Epidermal melanocyte (primary cell): ENCODE measurements around the gene ATP8A2.

ENCODE experiments used
- DNase-seq: peaks from one replicate; pipeline ENCODE4 v3.0.0; 2011; ENCODE audit warnings: low spot score; ENCODE audit not compliant: insufficient read length

ATP8A2 gene

DNA sequence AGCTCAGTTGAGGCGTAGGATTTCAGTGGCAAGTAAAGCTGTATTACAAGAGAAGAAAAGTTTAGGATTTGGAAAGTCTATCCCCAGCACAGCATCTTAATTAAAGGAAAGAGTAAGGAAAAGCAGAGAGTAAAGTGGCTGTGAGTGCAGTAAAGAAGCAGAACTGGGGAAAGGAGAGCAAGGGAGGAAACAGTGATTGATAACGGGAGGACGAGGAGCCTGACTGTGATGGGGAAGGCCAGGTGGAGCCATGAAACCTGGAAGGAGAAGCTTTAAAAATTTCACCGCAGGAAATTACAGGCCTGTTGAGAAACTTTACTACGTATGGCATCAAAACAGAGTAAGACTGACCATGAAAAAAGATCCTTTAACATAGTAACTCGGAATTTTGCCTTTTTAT is 504.5 kb downstream of the ATP8A2 start:
- DNase-seq: no peak

GRCh38 chr13:25879466-25879865 is 507.7 kb downstream of the ATP8A2 start:
- no peak for DNase-seq

DNA sequence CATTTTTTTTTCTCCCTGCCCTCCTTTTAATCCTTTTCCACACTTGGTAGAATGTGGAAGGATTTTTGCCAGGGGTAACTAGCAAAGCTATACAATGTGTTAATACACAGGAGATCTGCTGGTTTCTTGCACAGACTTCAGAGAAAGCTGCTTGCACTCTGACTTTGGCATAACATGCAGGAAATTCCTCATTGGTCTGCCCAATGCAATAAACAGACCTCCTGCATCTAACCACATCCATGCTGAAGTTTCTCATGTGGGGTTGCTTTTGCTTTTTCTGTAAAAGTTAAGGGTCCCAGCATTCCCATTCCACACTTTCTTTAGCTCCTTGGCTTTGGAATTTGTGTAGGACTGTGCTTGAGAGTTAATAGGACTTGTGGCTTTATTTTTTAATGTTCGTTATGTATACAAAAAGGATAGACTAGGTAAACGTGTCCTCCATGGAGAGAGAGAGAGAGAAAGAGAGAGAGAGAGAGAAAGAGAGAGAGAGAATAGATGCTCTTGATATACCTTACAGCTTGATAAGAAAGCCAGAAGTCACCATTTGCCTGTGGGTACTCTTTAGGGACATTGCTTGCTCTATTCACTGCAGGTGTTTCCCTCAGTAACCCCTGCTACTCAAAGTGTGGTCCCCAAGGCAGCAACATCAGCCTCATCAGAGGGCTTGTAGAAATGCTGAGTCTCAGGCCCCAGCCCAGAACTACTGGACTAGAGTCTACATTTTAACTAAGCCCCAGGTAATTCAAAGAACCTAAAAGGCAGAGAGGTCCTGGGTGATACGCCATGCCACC is 509.6 kb downstream of the ATP8A2 start:
- DNase-seq: no peak

DNA sequence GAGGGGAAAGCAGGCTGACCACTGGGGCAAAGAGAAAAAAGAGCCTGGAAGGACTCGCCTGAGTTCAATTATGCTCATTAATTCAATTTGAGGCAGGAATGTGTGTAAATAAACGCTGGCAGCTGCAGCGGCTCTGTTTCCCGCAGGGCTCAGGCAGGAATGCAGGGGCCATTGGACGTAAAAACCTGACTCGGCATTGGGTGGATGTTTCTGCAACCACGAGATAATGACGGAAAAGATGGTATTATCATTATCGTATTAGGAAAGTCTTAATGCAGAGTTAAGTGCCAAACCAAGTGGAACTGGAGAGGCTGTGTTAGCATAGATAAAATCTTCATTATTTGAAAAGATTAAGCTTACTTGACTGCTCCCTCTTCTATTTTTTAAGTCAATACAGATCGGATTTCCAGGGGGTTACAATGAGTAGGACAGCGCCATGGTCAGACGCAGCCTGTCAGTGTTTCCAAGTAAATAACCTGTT is 510.2 kb downstream of the ATP8A2 start:
- no peak for DNase-seq

DNA sequence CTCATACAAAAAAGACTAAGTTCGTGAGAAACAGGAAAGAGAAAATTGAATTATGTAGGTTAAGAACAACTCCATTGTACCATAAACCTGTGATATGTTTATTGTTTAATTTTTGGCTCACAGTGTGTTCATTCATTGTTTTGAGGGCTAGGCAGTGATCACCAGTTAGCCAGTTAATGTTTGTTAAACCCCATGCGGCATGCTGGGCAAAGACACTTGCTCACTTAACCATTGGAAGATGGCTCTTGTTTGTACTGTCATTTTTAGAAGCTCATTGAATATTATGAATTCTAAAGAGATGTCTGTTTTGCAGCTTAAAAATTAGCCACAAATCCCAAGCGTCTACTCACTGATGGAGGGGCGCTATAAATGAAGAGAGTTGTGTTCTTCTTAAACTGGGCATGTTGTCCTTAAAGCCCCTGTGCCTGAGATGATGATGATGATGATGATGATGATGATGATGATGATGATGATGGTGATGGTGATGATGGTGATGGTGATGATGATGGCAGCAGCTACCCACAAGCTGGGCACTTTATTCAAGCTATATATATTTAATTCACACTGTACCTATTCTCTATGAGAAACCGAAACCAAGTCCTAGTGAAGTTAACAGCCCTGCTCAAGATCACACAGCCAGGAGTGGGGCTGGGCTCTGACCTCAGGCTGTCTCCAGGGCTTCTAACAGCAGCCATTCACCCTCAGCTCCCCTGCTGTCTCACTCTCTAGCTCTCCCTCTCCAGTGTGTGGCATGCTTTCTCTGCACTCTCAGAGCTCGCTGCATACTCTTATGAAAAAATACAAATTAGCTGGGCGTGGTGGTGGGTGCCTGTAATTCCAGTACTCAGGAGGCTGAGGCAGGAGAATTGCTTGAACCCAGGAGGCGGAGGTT is 510.9 kb downstream of the ATP8A2 start:
- no peak for DNase-seq

DNA sequence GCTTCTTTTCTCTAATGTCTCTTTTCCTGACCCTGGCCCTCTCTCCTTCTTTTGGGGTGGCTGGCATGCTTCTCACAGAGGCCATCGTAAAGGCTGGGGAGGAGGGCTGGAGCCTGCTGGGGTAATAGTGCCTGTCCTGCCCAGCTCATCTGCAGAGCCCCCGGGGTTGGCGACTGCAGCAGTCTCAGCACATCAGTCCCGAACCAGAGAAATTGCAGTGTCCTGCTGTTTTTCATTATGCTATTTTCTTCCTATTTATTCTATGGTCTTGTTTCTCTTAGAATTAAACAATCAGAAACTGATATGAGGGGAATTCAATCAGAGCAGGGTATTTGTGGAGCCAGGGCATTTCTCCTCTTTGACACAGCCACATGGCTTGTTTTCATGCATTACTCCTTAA is 513.6 kb downstream of the ATP8A2 start:
- DNase-seq: no peak

- no peak for DNase-seq
These were observed 514.9 kb downstream of the ATP8A2 start for GRCh38 chr13:25886438-25887214.

GRCh38 chr13:25887962-25888655 is 516.3 kb downstream of the ATP8A2 start:
- DNase-seq: no peak

DNA sequence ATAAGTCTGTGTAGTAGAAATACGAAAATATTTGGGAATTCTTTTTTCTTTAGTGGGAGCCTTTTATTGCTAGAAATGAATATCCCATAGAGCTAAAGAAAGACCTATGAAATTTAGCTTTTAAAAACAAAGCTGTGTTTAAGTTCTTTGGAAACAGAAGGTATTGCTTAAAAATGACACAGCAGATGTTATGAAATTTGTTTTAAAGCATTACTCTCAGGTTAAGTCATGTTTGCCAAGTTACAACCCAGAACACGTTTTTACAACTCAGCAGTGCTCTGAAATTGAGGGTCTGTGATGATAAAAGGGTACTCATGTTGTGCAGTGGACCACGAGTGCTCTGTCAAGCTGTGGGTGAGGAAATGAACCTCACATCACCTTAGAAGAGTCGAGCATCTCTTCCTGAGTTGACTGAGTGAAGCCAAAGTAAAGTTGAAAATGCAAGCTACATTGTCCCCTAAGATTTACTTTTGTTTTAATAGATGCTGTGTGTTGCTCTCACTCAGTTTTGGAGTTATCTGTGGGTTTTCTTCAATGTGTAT is 519.0 kb downstream of the ATP8A2 start:
- DNase-seq: no peak

GRCh38 chr13:25898991-25899390 is 527.2 kb downstream of the ATP8A2 start:
- no peak for DNase-seq

DNA sequence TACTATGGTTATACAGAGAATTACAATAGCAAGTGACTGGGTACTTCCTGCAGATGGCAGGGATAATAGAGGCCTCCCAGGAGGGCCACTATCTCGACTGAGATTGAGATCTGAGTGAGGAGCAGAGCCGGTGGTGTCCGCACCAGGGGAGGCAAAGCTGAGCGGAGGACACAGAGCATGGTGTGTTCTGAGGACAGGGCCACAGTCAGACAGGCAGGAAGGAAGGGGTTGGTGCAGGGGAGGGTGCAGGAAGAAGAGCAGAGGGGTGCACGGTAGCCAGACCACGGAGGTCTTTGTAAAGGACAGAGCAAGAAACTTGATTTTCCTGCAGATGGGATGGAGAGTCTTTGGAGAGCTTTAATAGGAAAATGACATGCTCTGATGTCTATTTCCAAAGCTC is 527.7 kb downstream of the ATP8A2 start:
- DNase-seq: no peak

GRCh38 chr13:25899952-25900351 is 528.2 kb downstream of the ATP8A2 start:
- DNase-seq: no peak

- peak; percentile 58 for DNase-seq
These were observed 529.9 kb downstream of the ATP8A2 start for GRCh38 chr13:25901460-25902376.

- no peak for DNase-seq
These were observed 530.7 kb downstream of the ATP8A2 start for GRCh38 chr13:25902455-25902854.

DNA sequence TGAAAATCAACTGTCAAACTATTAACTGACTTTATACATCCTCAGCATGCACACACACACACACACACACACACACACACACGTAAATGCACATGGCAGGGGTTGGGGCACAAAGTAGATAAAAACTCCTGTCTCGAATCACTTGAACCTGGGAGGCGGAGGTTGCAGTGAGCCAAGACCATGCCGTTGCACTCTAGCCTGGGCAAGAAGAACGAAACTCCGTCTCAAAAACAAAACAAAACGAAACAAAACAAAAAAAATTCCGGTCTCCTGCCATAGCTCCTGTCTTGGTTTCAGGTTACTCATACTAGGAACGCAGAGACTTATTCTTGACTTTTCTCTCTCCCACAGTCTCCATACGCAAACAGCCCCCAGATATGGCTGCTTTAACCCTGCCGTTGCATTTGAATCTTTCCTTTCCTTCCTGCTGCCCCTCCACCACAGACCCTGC is 531.1 kb downstream of the ATP8A2 start:
- DNase-seq: no peak

GRCh38 chr13:25904830-25905229 is 533.1 kb downstream of the ATP8A2 start:
- DNase-seq: no peak

GRCh38 chr13:25905611-25906010 is 533.8 kb downstream of the ATP8A2 start:
- no peak for DNase-seq

DNA sequence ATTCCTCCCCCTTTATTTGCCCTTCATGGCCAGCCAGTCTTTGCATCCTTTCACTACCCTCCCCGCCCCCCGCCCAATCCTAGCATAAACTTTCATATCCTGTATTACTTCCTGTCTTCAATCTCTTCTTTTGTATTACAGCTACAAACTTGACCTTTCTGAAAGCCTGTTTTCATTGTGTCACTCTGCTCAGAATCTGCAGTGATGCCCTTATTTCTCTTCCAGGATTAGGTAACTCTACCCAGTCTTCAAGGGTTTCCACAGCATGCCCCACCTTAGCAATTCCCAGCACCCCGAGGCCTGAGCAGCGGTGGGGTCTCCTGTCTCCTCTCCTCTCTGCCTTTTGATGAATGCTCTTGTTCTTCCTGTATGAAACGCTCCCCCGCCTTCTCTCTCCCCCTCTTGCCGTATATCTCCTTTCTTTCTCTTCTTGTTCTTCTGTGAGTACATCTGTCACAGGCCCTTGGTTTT is 534.5 kb downstream of the ATP8A2 start:
- DNase-seq: no peak

- DNase-seq: no peak
These were observed 536.6 kb downstream of the ATP8A2 start for GRCh38 chr13:25908366-25908765.
